Sigmoid colon (tissue), 7 donors: Measurements from ENCODE around the gene HACD3. TPM values are rescaled to one million over a fixed set of nuclear protein-coding genes. Genes with fewer than 3 reads are reported as not detected.

Source experiments
- DNase-seq: peaks from one replicate; pipeline ENCODE4 v3.0.0-alpha.2; 2019
- H3K27ac ChIP-seq, 4 donors: fragments of 200-600 bp; sonication (generic); one replicate each; pipeline ENCODE4 v1.5.1; 2016 to 2019; ENCODE audit warnings: mild to moderate bottlenecking in 1 of 4
- H3K27me3 ChIP-seq, 3 donors: fragments of 200-600 bp; sonication (generic); one replicate each; pipeline ENCODE4 v1.5.1; 2019; ENCODE audit warnings: mild to moderate bottlenecking in 1 of 3
- H3K36me3 ChIP-seq, 4 donors: fragments of 200-600 bp; sonication (generic); one replicate each; pipeline ENCODE4 v1.5.1; 2016 to 2019
- H3K4me1 ChIP-seq, 4 donors: fragments of 200-600 bp; sonication (generic); one replicate each; pipeline ENCODE4 v1.5.1; 2017 to 2019
- H3K4me3 ChIP-seq, 4 donors: fragments of 200-600 bp; sonication (generic); one replicate each; pipeline ENCODE4 v1.5.1; 2017 to 2019; ENCODE audit warnings: mild to moderate bottlenecking in 2 of 4, moderate library complexity in 1 of 4
- H3K9me3 ChIP-seq, 4 donors: fragments of 200-600 bp in 3 of 4; sonication (generic) in 3 of 4; one replicate each; pipeline versions ENCODE4 v1.5.1 to v1.6.1; 2013 to 2019
- CTCF ChIP-seq, 4 experiments: fragments of 450-650 bp in 3 of 4; fragments of 200-600 bp in 1 of 4; IDR thresholded peaks; one replicate each; pipeline ENCODE4 v1.5.1; 2016 to 2019; ENCODE audit warnings: antibody characterized with exemption in 4 of 4, mild to moderate bottlenecking in 3 of 4, moderate library complexity in 2 of 4
- EP300 ChIP-seq, 4 donors: sonication (generic); formaldehyde crosslinking; IDR thresholded peaks; one replicate each; pipeline ENCODE4 v1.6.1; 2017; ENCODE audit warnings: antibody characterized with exemption in 4 of 4
- POLR2A ChIP-seq, 2 donors: fragments of 450-650 bp; IDR thresholded peaks; one replicate each; pipeline ENCODE4 v1.6.1; 2016; ENCODE audit warnings: antibody characterized with exemption in 2 of 2, mild to moderate bottlenecking in 2 of 2, moderate library complexity in 2 of 2
- POLR2AphosphoS5 ChIP-seq, 4 donors: sonication (generic); formaldehyde crosslinking; IDR thresholded peaks; one replicate each; pipeline ENCODE4 v1.6.1; 2017; ENCODE audit warnings: antibody characterized with exemption in 4 of 4
- WGBS, 2 donors: extraction: QIAGEN DNeasy Blood & Tissue Kit; methylation state at CpG; one replicate each; pipeline ENCODE4 v1.1.7; 2013; 5-methylcytosine and 5-hydroxymethylcytosine counted together
- intact Hi-C: fragments of 100-400 bp; cut with DNase I; formaldehyde crosslinking; loops from one replicate; pipeline ENCODE4 v1.15.1; 2023
- polyA plus RNA-seq, 3 donors: library from polyadenylated mRNA; stranded (reverse); fragments of 200-250 nt; gene quantifications; one replicate each; pipeline ENCODE4 v1.2.3, GENCODE V29; 2013
- total RNA-seq, 4 donors: library from RNA; depleted of rRNA; stranded (reverse); fragments of >200 nt; gene quantifications; one replicate each; pipeline ENCODE4 v1.1.0, GENCODE V29; 2016
- donor health status: healthy with polysubstance abuse.
- donor health status: Bipolar disorder and iron deficiency.
- donor health status: healthy.

The HACD3 gene
- total and polyA plus RNA-seq, 7 donors = 3.0 to 37.2 (median 29.6) TPM

GRCh38 chr15:65512807-65513416, 17.4 kb upstream of the HACD3 start:
- H3K27me3 ChIP-seq = no peaks in the 10 kb centered on the region
- DNase-seq = peak; percentile 90
- TF ChIP-seq POLR2AphosphoS5 (IDR thresholded peaks at IDR 0.05) (peak in 3 of 4 donors; percentile 11 to 58 (median 35)), EP300 (IDR thresholded peaks at IDR 0.05) (no peak)
- peak overlapping the region; percentile 55 to 59 (median 56) for H3K27ac ChIP-seq
- H3K4me3 ChIP-seq = peak overlapping the region in 3 of 4 donors; percentile 8 to 15 (median 13)
- 69% methylated on average over 10 of the region's 10 CpGs for WGBS, 2 donors
- H3K9me3 ChIP-seq = no peaks in the 10 kb centered on the region
- peaks cover 0 to 46% (median 33%) of the 10 kb centered on the region in 4 donors for H3K4me1 ChIP-seq
- intact Hi-C loops = no loop called here
- H3K36me3 ChIP-seq = peaks cover 0 to 42% (median 3%) of the 10 kb centered on the region in 4 donors

- Histone ChIP-seq H3K27ac (peak within 1 kb of the TSS; percentile 87 to 95 (median 92)), H3K36me3 (peaks cover 0 to 1% (median 0%) of the 10 kb centered on the region in 4 donors), H3K4me1 (peaks cover 0 to 39% (median 30%) of the 10 kb centered on the region in 4 donors), H3K27me3 (no peaks in the 10 kb centered on the region), H3K9me3 (no peaks in the 10 kb centered on the region), H3K4me3 (peak within 1 kb of the TSS; percentile 80 to 95 (median 92))
- intact Hi-C loops = no loop called here
- peak; percentile 63 to 91 (median 86) for TF ChIP-seq POLR2AphosphoS5 (IDR thresholded peaks at IDR 0.05)
- TF ChIP-seq CTCF (IDR thresholded peaks at IDR 0.05) = peak; percentile 34 to 82 (median 52)
- peak; percentile 36 to 48 for TF ChIP-seq POLR2A (IDR thresholded peaks at IDR 0.05)
- no peak for TF ChIP-seq EP300 (IDR thresholded peaks at IDR 0.05)
- 0% methylated on average over 75 of the region's 75 CpGs for WGBS, 2 donors
- DNase-seq = peak; percentile 96
These were observed 13.0 kb upstream of the HACD3 start, which contains the start of gene DPP8 for GRCh38 chr15:65516997-65517865. Gene DPP8, minus strand, starts transcription at chr15:65517689. Its CDS starts 5,136 bp downstream, at chr15:65512553.

- Histone ChIP-seq H3K27me3 (no peaks in the 10 kb centered on the region), H3K4me3 (peak overlapping the region in 3 of 4 donors; percentile 80 to 95 (median 93)), H3K27ac (peak overlapping the region; percentile 87 to 95 (median 92)), H3K36me3 (no peaks in the 10 kb centered on the region), H3K9me3 (no peaks in the 10 kb centered on the region), H3K4me1 (peaks cover 0 to 33% (median 28%) of the 10 kb centered on the region in 4 donors)
- WGBS, 2 donors = 33 to 35% methylated on average over 8 of the region's 8 CpGs
- TF ChIP-seq POLR2AphosphoS5 (IDR thresholded peaks at IDR 0.05) (no peak), POLR2A (IDR thresholded peaks at IDR 0.05) (no peak), CTCF (IDR thresholded peaks at IDR 0.05) (no peak), EP300 (IDR thresholded peaks at IDR 0.05) (no peak)
- intact Hi-C loops = no loop called here
- DNase-seq = no peak
These were observed 12.4 kb upstream of the HACD3 start for GRCh38 chr15:65517866-65518207.

GRCh38 chr15:65518633-65519285, 11.5 kb upstream of the HACD3 start:
- Histone ChIP-seq H3K27me3 (no peaks in the 10 kb centered on the region), H3K4me1 (peaks cover 0 to 29% (median 28%) of the 10 kb centered on the region in 4 donors), H3K9me3 (no peaks in the 10 kb centered on the region), H3K27ac (no peak overlapping the region), H3K36me3 (no peaks in the 10 kb centered on the region), H3K4me3 (no peak overlapping the region)
- no peak for TF ChIP-seq CTCF (IDR thresholded peaks at IDR 0.05)
- no peak for TF ChIP-seq POLR2A (IDR thresholded peaks at IDR 0.05)
- no peak for TF ChIP-seq EP300 (IDR thresholded peaks at IDR 0.05)
- TF ChIP-seq POLR2AphosphoS5 (IDR thresholded peaks at IDR 0.05) = no peak
- WGBS, 2 donors = 85 to 87% methylated on average over 4 of the region's 4 CpGs
- DNase-seq = no peak
- intact Hi-C loops = no loop called here
